GM21367 (cell line): ENCODE results near the gene CNN2.

Experiments used
- ATAC-seq: cut with Tn5 transposase; IDR thresholded peaks from one replicate; pipeline ENCODE4 v1.9.1; 2021; ENCODE audit not compliant: unreplicated experiment

The CNN2 gene

DNA sequence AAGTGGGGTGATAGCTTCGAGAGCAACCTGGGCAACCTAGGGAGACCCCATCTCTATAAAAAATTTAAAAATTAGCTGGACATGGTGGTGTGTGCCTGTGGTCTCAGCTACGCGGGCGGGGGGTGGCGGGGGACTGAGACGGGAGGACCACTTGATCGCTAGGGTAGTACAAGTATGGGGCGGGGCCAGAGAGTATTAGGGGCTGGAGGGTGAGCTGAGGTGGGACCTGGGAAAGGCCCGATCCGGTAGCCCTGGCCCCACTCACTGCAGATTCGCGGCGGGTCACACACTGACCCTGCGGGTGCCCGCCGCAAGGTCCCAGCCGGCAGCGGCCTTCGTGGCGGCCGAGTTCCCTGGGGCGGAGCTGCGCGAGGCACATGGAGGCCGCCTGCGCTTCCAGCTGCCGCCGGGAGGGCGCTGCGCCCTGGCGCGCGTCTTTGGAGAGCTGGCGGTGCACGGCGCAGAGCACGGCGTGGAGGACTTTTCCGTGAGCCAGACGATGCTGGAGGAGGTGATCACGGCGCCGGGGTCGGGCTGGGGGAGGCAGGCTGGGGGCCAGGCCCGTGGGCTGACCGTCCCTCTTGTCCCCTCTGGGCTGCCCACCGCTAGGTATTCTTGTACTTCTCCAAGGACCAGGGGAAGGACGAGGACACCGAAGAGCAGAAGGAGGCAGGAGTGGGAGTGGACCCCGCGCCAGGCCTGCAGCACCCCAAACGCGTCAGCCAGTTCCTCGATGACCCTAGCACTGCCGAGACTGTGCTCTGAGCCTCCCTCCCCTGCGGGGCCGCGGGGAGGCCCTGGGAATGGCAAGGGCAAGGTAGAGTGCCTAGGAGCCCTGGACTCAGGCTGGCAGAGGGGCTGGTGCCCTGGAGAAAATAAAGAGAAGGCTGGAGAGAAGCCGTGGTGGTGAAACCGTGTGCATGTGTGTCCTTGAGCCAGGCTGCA lies 38.5 kb downstream of the CNN2 start:
- no peak for ATAC-seq

DNA sequence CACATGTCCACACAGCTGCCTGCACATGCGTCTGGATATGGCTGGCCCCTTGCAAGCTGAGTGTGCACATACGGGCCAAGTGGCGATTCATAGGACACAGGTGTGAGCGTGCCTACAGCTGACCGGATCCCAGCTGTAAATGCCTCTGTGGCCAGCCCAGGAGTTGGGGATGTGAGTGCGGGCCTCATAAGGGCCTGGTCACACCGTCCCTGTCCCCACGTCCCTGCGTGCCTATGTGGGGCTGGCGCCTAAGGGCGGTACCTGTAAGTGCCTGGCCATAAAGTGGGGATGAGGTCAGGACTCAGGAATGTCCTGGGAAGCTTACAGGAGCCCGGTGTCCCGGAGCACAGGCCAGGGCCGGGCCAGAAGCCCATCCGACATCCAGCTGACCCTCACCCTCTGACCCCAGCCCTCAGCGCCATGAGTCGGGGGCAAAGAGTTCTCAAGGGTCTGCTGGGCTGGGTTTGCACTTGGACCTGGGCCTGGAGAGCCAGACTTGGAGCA lies 39.2 kb downstream of the CNN2 start:
- ATAC-seq: no peak

DNA sequence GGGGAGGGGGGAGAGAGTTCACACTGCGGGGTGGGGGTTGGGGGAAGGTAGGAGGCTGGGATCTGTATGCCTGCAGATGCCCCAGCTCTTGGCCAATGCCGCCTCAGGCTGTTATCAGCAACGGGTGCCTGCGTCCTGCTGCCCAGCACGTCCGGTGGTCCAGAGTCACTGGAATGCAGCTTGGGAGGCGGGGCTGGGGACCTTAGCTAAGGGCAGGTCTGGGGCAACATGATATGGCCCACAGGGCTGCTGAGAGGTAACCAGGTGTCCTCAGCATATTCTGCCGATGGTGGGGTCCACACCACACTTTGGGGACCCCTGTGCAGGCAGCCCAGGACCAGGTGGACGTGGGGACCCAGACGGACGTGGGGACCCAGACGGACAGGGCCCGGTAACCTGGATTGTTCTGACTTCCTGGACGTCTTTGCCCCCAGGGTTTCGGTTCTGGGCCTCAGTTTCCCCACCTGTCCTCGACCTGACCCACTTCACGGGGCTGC lies 39.9 kb downstream of the CNN2 start:
- no peak for ATAC-seq

DNA sequence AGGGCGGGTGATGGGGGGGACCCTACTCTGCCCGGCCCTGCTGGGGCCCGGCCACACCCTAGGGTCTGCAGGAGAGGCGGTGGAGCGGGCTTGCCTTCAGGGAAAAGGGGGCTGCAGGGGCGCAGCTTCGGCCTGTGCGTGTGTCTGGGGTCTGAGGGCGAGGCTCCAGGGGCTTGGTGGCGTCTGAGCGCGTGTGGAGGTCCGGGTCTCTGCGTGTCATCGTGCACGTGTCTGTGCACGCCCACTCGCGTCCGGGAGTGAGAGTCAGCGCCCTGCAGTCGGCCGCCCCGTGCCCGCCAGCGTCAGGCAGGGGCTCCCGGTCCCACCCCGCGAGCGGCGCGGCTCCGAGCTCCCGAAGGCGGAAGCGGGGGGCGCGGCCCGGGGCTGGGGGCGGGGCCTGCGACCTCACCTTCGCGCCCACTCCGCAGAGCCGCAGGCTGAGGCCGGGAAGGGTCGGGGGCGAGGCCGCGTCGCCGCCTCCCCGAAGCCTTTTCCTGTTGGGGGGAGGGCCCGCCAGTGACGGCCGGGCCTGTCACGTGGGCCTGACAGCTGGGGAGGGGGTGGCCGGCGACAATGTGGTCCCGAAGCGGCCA lies 40.4 kb downstream of the CNN2 start, which contains the start of gene ARHGAP45:
Gene ARHGAP45 (plus strand): TSS at position 420 of the 593 bp plus-strand sequence. CDS start 239 bp downstream, outside the sequence.
- ATAC-seq: no peak

DNA sequence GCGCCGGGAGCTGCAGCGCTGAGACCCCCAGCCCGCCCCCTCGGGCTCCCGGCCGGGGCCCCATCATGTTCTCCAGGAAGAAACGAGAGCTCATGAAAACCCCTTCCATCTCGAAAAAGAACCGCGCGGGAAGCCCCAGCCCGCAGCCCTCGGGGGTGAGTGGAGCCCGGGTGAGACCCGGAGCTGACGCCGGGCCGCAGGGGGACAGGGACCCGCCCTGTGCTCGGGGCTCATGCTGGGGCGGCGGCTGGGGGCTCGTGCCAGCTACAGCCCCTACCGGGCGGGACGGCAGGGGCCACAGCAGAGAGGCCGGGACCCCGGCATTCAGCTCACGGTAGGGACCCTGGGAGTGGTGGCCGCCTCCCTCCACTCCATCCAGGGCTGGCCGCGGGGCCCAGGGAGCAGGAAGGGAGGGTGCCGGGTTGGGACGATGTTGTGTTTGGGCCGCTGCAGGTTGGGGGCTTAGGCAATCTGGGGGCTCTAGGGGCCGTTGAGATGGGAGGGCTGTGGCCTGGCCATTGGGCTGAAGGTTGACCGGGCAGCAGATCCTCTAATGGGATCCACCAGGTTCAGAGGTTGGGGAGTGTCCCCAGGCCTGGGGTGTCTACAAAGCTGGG lies 41.0 kb downstream of the CNN2 start:
- no peak for ATAC-seq

DNA sequence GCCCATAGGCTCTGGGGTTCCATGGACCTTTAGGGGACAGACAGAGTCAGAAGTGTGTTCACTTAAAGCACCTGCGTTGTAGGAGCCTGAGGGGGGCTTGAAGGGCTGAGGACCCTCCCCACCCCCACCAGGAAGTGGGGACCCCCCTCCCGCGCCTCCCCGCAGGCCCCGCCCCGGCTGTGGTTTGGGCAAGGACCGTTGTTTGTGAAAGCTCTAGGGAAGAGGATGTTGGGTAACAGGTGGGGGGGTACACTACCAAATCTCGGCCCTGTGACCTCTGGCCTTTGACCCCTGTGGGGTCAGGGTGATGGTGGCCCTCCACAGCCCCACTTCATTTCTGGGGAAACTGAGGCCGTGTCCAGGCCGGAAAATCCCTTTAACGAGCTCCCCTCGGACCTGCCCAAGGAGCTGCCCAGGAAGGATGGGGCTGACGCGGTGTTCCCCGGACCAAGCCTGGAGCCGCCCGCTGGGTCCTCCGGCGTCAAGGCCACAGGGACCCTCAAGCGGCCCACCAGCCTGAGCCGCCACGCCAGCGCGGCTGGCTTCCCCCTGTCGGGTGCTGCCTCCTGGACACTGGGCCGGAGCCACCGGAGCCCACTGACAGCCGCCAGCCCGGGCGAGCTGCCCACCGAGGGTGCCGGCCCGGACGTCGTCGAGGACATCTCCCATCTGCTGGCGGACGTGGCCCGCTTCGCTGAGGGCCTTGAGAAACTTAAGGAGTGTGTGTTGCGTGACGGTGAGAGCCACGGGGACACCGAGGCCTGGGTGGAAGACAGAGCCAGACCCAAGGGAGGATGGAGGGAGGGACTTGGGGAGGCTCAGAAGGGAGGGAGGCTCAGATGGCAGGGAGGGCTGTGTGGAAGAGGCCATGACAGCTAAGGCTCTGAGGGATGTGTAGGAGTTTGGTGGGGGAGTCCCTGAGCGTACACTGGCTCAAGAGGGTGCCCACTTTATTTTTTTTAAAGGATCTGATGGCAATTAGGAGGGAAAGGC lies 41.9 kb downstream of the CNN2 start:
- no peak for ATAC-seq

DNA sequence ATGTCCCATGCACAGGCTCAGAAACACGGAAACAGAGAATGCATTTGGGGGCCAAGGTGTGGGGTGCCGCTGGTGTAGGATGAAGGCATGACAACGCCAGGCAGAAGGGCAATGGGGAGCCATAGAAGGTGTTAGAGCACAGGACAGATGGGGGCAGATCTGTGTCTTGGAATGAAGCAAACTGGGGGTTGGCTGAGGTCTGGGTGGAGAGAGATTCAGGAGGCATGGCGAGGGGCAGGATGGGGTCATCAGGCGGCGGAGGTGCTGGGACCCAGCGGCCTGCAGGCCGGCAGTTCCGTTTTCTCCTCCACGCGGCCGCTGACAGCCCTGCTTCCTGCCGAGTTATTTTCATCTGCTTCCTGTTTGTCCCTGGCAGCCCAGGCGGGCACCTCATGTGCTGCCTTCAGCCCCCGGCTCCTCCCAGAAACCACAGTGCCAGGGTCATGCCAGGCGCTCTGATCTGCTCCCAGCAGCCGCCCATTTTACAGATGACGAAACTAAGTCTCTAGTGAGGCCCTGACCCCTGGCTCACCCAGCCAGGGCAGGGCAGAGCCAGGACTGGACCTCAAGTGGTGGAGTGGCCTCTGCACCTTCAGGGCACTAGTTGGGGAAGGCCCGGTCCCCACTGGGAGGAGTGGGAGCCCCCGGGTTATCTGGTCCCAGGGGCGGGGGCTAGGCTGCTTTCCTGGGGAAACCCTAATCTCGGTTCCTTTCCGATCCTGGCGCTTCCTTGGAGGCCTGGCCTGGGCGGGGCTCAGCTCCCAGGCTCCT lies 42.8 kb downstream of the CNN2 start:
- ATAC-seq: no peak

DNA sequence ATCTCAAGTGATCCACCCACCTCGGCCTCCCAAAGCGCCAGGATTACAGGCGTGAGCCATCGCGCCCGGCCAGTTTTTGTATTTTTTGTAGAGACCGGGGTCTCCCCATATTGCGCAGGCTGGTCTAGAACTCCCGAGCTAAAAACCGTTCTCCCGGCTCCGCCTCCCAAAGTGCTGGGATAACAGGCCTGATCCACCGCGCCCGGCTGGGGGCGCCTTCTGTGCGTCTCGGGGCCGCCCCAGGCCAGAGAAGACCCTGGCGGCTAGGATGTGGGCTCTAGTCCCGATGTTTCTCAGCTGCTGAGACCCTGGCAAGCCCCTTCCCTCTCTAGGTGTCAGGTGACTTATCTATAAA lies 44.1 kb downstream of the CNN2 start:
- ATAC-seq: no peak

DNA sequence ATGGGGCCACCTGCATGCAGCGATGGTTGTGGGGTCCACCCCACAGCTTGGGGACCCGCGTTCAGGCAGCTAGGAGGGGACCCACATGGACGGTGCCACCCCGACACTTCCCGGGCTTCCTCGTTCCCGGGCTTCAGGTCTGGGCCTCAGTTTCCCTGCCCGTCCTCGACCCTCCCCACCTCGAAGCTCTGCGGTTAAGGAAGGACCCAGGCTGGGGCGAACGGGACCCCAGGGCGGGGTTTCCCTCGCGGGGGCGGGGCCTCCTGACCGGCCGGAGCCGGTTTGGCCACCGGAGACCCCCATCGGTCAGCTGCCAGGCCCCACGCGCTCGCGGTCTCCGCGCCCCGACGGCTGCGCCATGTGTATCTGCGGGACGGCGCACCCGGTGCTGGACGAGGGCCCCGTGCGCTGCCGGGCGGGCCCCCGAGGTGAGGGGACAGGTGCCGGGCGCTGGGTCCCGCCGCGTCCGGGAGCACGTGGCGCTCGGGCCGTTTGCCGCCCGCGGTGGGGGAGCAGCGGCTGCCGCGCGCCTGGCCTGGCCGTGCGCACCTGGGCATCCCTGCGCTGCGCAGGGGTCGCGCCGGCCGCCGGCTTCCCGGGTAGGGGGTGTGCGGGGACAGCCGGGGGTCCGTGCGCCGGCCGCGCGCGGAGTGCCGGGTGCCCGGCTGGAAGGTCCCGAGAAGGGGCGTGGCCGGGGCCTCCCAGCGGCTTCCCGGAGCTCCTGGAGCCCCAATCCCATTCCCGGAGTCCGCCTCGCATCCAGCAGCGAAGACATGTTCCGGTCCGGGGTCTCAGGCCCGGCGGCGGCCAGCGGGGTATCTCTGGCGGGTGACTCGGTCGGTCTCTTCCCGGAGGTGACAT lies 44.8 kb downstream of the CNN2 start:
- ATAC-seq: no peak

DNA sequence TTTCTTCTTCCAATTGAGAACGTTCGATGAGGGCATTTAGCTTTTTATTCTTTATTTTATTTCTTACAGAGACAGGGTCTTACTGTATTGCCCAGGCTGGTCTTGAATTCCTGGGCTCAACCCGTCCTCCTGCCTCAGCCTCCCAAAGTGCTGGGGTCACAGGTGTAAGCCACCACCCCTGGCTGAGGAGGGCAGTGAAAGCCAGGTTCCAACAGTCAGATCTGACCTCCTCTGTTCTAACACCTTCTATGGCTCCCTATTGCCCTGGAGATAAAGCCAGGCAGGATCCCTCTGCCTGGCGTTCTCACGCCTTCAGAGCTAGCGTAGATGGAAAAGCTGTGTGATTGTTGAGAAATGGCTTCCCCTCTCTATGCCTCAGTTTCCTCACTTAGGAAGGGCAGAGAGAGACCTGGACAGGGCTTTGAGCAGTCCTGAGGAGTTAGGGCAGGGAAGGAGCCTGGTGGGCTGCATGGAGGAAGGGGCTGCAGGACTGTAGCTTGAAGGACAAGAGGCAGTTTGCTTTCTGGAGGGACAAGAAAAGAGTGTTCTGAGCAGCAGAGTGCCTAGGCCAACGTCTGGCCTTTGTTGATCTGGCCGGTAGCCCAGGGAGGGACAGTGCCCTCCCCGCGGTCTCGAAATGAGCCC lies 46.1 kb downstream of the CNN2 start:
- no peak for ATAC-seq

DNA sequence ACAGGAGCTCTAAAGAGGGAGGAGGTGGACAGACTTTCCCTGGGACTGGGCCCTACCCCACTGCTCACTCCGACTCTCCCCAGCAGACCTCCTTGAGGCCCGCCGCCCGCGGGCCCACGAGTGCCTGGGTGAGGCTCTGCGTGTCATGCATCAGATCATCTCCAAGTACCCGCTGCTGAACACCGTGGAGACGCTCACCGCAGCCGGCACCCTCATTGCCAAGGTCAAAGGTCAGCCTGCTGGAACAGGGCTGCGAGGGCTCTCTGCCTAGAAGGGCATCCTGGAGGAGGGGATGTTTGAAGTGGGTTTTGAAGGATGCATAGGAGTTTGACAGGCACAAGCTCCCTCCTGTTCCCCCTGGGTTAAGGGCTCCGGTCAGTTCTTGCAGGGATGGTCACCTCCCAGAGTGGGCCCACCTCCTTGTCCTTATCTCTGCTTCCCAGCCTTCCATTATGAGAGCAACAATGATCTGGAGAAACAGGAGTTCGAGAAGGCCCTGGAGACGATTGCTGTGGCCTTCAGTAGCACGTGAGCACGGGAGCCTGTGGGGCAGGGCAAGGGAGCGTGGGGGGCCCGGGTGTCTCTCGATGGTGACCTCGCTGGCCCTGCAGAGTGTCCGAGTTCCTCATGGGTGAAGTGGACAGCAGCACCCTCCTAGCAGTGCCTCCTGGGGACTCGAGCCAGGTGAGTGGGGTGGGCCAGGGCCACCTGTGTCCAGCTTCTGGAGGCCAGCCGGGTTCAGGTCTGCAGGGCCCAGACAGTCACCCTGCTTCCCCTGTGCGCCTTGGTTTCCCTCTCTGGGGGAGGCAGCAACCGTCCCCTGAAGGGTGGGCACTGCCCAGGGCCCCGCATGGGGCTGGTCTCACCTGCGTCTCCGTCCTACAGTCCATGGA lies 46.9 kb downstream of the CNN2 start:
- ATAC-seq: no peak

DNA sequence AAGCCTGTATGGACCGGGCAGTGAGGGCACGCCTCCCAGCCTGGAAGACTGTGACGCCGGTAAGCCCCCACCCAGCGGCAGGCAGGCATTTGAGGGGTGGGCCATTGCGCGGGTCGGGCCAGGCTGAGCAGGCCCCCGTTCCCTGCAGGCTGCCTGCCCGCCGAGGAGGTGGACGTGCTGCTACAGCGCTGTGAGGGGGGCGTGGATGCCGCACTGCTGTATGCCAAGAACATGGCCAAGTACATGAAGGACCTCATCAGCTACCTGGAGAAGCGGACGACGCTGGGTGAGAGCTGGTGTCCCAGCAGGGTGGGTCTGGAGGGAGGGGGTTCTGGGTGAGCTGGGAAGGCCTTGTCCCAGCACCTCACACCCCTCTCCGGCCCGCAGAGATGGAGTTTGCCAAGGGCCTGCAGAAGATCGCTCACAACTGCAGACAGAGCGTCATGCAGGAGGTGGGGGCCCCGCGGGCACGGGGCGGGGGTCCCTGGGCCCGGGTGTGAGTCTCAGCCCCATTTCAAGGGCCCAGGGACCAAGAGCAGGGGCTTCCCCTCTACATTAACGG lies 47.6 kb downstream of the CNN2 start:
- no peak for ATAC-seq

DNA sequence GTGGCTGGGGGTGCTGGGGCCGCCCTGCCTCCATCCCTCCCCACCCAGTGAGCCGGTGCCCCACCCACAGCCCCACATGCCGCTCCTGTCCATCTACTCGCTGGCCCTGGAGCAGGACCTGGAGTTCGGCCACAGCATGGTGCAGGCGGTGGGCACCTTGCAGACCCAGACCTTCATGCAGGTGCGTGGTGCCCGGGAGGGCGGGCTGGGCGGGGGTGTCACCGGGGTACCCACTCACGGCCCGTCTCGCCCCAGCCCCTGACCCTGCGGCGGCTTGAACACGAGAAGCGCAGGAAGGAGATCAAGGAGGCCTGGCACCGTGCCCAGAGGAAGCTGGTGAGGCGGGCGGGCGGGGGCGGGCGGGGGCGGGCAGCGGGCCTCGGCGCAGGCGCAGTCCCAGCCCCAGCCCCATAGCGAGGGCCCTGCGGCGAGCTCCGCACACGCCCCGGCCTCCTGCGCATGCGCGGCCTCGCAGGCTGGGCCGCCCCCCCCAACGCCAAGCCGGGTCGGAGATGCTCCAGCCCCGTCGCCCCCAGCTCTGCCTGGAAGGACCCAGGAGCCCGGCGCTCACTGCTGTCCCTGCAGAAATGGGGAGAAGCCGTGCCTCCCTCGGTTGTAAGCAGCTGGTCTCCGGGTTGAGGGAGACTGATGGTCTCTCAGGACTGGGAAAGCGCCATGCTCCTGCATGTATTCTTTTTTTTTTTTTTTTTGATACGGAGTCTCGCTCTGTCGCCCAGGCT lies 48.3 kb downstream of the CNN2 start:
- ATAC-seq: no peak

DNA sequence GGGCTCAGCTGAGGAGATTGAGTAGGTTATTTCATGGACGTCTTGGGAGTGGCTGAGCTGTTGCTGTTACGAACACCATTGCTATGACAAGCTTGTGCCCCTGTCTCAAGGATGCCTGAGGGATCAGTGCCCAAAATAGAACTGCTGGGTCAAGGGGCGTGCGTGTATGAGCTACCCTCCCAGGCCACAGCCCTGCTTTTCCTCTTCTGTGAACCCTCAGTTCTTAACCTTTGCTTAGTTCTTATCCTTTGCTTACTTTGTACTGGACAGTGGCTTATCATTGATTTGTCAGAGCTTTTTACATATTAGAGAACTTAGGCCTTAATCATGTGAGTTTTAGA lies 49.6 kb downstream of the CNN2 start:
- ATAC-seq: no peak

DNA sequence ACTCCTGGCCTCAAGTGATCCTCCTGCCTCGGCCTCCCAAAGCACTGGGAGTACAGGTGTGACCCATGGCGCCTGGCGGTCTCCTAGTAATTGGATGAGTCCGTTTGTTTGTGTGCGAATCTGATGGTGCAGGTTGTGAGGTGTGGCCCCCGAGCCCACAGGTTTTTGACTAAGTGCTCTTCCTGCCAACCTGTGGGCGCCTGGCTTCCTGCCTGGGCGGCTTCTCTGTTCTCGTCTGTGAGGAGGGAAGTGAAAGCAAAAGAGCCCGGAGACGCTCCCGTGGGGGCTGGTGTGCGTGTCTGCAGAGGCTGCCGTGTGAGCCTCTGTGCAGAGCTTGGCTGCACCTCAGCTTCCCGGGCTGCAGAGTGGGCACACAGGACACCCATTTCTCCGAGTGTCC lies 50.5 kb downstream of the CNN2 start:
- no peak for ATAC-seq

DNA sequence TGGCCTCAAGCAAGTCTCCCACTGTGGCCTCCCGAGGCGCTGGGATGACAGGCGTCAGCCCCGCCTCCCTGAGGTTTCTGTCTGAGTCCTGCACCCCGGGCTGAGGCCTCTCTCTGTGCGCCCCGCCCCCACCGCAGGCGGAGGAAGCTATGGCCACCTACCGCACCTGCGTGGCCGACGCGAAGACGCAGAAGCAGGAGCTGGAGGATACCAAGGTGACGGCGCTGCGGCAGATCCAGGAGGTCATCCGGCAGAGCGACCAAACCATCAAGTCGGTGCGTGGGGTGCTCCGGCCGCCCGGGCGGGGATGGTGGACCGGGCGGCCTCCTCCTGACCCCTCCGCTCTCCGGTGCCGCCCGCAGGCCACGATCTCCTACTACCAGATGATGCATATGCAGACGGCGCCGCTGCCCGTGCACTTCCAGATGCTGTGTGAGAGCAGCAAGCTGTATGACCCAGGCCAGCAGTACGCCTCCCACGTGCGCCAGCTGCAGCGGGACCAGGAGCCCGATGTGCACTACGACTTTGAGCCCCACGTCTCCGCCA lies 53.2 kb downstream of the CNN2 start:
- no peak for ATAC-seq
